HepG2 (cell line): ENCODE results near the gene PAPOLA. TPM values are rescaled to one million over a fixed set of nuclear protein-coding genes. Genes with fewer than 3 reads are reported as not detected.

Experiments used
- ATAC-seq: fragments of 200-7000 bp; cut with Tn5 transposase; 3 replicates; pipeline ENCODE4 v1.9.1; 2020; ENCODE audit warnings: mild to moderate bottlenecking, moderate library complexity
- BruUV-seq: library from RNA; stranded (reverse); fragments of 400-500 nt; replicated peaks from 2 replicates; lab custom pipeline; 2021; lab: Mats Ljungman, UMichigan
- CTCF ChIA-PET: fragments of 300-600 bp; formaldehyde crosslinking; extraction: SDS; loops from one replicate; lab custom pipeline; 2021; ENCODE audit warnings: low total read pairs, inconsistent platforms, low intra/inter-chr PET ratio; lab: Yijun Ruan, JAX
- POLR2A ChIA-PET: fragments of 350-600 bp; sonication (Branson Sonifier 250); formaldehyde crosslinking; loops from one replicate; lab custom pipeline; 2020; ENCODE audit warnings: antibody characterized with exemption, inconsistent platforms; lab: Yijun Ruan, JAX
- DNase-seq: peaks from one replicate; pipeline ENCODE4 v3.0.0-alpha.2; 2015; ENCODE audit warnings: low spot score
- FAIRE-seq: peaks from 3 replicates; lab custom pipeline; 2011; peaks lifted over from hg19 to GRCh38; lab: Jason Lieb, UNC
- H2AFZ ChIP-seq: one replicate; pipeline ENCODE4 v1.6.1; 2011; ENCODE audit warnings: low read length, inconsistent platforms
- H3K27ac ChIP-seq: fragments of 300-600 bp; 3 replicates; pipeline ENCODE4 v1.8.0; 2011; ENCODE audit warnings: mixed run types, mild to moderate bottlenecking, mixed read lengths, low read length, inconsistent platforms; ENCODE audit not compliant: insufficient read depth; ENCODE audit errors: extremely low read length
- H3K27me3 ChIP-seq, 2 experiments: fragments of 200-600 bp in 1 of 2; 2 replicates in 1 of 2; 3 replicates in 1 of 2; pipeline versions ENCODE4 v1.6.0 to v1.8.0; 2011; ENCODE audit warnings: low read length in 2 of 2, mild to moderate bottlenecking in 2 of 2, moderate library complexity in 2 of 2, inconsistent platforms in 1 of 2; ENCODE audit not compliant: insufficient read depth in 2 of 2, control insufficient read depth in 1 of 2
- H3K36me3 ChIP-seq, 2 experiments: fragments of 200-600 bp in 1 of 2; replicated peaks in 1 of 2; 2 replicates in 1 of 2; 3 replicates in 1 of 2; pipeline versions ENCODE4 v1.5.1 to v1.8.0; 2011; ENCODE audit warnings: low read length in 2 of 2, inconsistent platforms in 1 of 2; ENCODE audit not compliant: insufficient read depth in 2 of 2, control insufficient read depth in 1 of 2
- H3K4me1 ChIP-seq: 2 replicates; pipeline ENCODE4 v1.5.1; 2012; ENCODE audit warnings: low read length, inconsistent platforms; ENCODE audit not compliant: insufficient read depth
- H3K4me2 ChIP-seq: 2 replicates; pipeline ENCODE4 v1.6.0; 2011; ENCODE audit warnings: low read depth, low read length, inconsistent platforms
- H3K4me3 ChIP-seq, 3 experiments: fragments of 200-600 bp in 1 of 3; sonication (generic), shearing (Covaris generic) in 1 of 3; replicated peaks in 1 of 3; 2 replicates each; pipeline ENCODE4 v1.5.1; 2011 to 2016; ENCODE audit warnings: low read length in 3 of 3, inconsistent platforms in 2 of 3, low read depth in 2 of 3, mild to moderate bottlenecking in 2 of 3, control low read depth in 1 of 3, mixed read lengths in 1 of 3; ENCODE audit not compliant: insufficient read depth in 1 of 3
- H3K79me2 ChIP-seq: one replicate; pipeline ENCODE4 v1.6.1; 2011; ENCODE audit warnings: low read length, inconsistent platforms; ENCODE audit not compliant: insufficient read depth
- H3K9ac ChIP-seq: 2 replicates; pipeline ENCODE4 v1.6.0; 2011; ENCODE audit warnings: mild to moderate bottlenecking, low read depth, low read length, inconsistent platforms; ENCODE audit not compliant: insufficient read depth
- H3K9me3 ChIP-seq: 2 replicates; pipeline ENCODE4 v1.5.1; 2012; ENCODE audit warnings: mild to moderate bottlenecking, low read length
- H4K20me1 ChIP-seq: 2 replicates; pipeline ENCODE4 v1.6.0; 2011; ENCODE audit warnings: inconsistent platforms, mild to moderate bottlenecking, low read length, moderate library complexity; ENCODE audit not compliant: insufficient read depth
- CBX5 ChIP-seq: sonication (generic); formaldehyde crosslinking; IDR thresholded peaks from 2 replicates; pipeline ENCODE4 v1.4.0; 2020; ENCODE audit warnings: missing genetic modification reagents, borderline replicate concordance
- CSRNP1 ChIP-seq: sonication (generic); formaldehyde crosslinking; IDR thresholded peaks from 2 replicates; pipeline ENCODE4 v1.8.1; 2023; ENCODE audit warnings: mild to moderate bottlenecking, missing genetic modification reagents
- HDAC1 ChIP-seq: sonication (generic); formaldehyde crosslinking; IDR thresholded peaks from 2 replicates; pipeline ENCODE4 v1.5.1; 2020; ENCODE audit warnings: mild to moderate bottlenecking, missing genetic modification reagents
- HES4 ChIP-seq: sonication (generic); formaldehyde crosslinking; IDR thresholded peaks from 2 replicates; pipeline ENCODE4 v1.9.0; 2021; ENCODE audit warnings: mild to moderate bottlenecking, missing genetic modification reagents, borderline replicate concordance
- IKZF4 ChIP-seq: sonication (generic); formaldehyde crosslinking; IDR thresholded peaks from 2 replicates; pipeline ENCODE4 v1.5.1; 2020; ENCODE audit warnings: borderline replicate concordance, mild to moderate bottlenecking, low read depth, missing genetic modification reagents; ENCODE audit errors: not compliant biosample characterization
- MAF1 ChIP-seq: sonication (generic); formaldehyde crosslinking; IDR thresholded peaks from 2 replicates; pipeline ENCODE4 v1.5.0; 2020; ENCODE audit warnings: missing genetic modification reagents, borderline replicate concordance
- WGBS: methylation state at CpG from one replicate; pipeline ENCODE4 v1.1.6; 2017; ENCODE audit warnings: low lambda C conversion rate; 5-methylcytosine and 5-hydroxymethylcytosine counted together
- in situ Hi-C: cut with HindIII; loops from 2 replicates; pipeline ENCODE4 v1.10.0; 2017; ENCODE audit warnings: low pct_unique_long_range_greater_than_20kb; ENCODE audit not compliant: extremely low pct_ligation_motif_present
- intact Hi-C: fragments of 100-400 bp; cut with micrococcal nuclease; formaldehyde crosslinking; loops from one replicate; pipeline ENCODE4 v1.10.0; 2022; ENCODE audit not compliant: unreplicated experiment
- polyA plus RNA-seq, 8 experiments: library from polyadenylated mRNA; depleted of rRNA in 3 of 8; stranded (reverse) in 7 of 8; unstranded in 1 of 8; fragments of >200 nt; fragmentation: Illumina TruSeq in 4 of 8; extraction: Trizol in 4 of 8; gene quantifications; 2 replicates each; pipeline versions ENCODE4 v1.2.1 to v1.2.3, GENCODE V29; 2011 to 2016; ENCODE audit warnings: low read depth in 4 of 8, missing spikeins in 1 of 8, mixed read lengths in 1 of 8; ENCODE audit not compliant: insufficient read depth in 1 of 8
- total RNA-seq, 5 experiments: library from RNA; depleted of rRNA; stranded (reverse); fragments of >200 nt; fragmentation: Illumina TruSeq; extraction: Trizol; gene quantifications; 2 replicates each; pipeline ENCODE4 v1.2.3, GENCODE V29; 2016; ENCODE audit warnings: low read depth in 1 of 5
- TF ChIP-seq, protein P1 (sequence below): sonication (generic); formaldehyde crosslinking; IDR thresholded peaks from 2 replicates; pipeline ENCODE4 v1.5.1; 2020; ENCODE audit warnings: mild to moderate bottlenecking, moderate library complexity, missing genetic modification reagents
- TF ChIP-seq, protein P2 (sequence below): sonication (generic); formaldehyde crosslinking; conservative IDR thresholded peaks from 2 replicates; pipeline ENCODE4 v1.8.0; 2022; ENCODE audit warnings: missing genetic modification reagents

Gene PAPOLA
- total and polyA plus RNA-seq, 2 of the 13 experiments (the other 11 are each of a cell fraction or from before 2014, with no cell fraction given): 103 to 151 TPM

DNA sequence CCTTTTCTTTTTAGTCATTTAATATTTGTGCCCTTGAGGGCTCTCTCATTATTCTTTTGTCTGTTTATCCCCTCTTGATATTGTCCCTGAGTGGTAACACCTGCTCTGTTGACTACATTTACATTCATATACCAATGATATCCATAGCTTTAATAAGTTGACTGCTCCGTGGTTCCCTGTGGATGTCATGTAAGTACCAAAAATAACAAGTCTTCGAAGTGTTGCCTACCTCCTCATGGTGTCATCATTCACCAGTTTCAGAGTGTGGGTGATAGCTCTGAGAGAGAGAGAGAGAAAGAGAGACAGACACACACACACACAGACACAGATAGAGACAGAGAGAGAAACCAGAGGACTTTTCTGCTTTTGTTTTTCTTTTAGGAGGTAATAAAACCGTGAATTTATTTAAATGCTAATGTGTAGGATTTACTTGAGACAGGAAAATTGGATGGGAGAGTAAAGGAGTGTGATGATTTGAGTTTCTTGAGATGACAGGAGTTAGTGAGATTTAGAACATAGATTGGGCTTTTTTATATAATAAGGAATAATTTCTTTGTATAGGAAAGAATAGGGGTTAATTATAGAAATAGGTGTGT lies 52.2 kb downstream of the PAPOLA start:
- DNase-seq (no peak), ATAC-seq (no peak), FAIRE-seq (no peak)
- ChIA-PET CTCF (no interaction called here), POLR2A (no interaction called here)
- no TSS peak for BruUV-seq
- H3K36me3 ChIP-seq: peaks cover 11 to 62% of the 10 kb centered on the region in 2 experiments
- no peaks in the 10 kb centered on the region for H3K79me2 ChIP-seq
- no peak overlapping the region for H3K4me2 ChIP-seq
- H2AFZ ChIP-seq: no peak overlapping the region
- H3K27ac ChIP-seq: no peak overlapping the region
- no peaks in the 10 kb centered on the region for H3K4me1 ChIP-seq
- no peaks in the 10 kb centered on the region for H3K27me3 ChIP-seq
- in situ Hi-C loops: no loop called here
- no peak overlapping the region for H3K9ac ChIP-seq
- no peaks in the 10 kb centered on the region for H4K20me1 ChIP-seq
- WGBS: 96% methylated on average over 3 of the region's 3 CpGs
- intact Hi-C loops: no loop called here
- H3K9me3 ChIP-seq: no peaks in the 10 kb centered on the region
- TF ChIP-seq, protein P1, sequence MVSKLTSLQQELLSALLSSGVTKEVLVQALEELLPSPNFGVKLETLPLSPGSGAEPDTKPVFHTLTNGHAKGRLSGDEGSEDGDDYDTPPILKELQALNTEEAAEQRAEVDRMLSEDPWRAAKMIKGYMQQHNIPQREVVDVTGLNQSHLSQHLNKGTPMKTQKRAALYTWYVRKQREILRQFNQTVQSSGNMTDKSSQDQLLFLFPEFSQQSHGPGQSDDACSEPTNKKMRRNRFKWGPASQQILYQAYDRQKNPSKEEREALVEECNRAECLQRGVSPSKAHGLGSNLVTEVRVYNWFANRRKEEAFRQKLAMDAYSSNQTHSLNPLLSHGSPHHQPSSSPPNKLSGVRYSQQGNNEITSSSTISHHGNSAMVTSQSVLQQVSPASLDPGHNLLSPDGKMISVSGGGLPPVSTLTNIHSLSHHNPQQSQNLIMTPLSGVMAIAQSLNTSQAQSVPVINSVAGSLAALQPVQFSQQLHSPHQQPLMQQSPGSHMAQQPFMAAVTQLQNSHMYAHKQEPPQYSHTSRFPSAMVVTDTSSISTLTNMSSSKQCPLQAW: no peak
- TF ChIP-seq, protein P2, sequence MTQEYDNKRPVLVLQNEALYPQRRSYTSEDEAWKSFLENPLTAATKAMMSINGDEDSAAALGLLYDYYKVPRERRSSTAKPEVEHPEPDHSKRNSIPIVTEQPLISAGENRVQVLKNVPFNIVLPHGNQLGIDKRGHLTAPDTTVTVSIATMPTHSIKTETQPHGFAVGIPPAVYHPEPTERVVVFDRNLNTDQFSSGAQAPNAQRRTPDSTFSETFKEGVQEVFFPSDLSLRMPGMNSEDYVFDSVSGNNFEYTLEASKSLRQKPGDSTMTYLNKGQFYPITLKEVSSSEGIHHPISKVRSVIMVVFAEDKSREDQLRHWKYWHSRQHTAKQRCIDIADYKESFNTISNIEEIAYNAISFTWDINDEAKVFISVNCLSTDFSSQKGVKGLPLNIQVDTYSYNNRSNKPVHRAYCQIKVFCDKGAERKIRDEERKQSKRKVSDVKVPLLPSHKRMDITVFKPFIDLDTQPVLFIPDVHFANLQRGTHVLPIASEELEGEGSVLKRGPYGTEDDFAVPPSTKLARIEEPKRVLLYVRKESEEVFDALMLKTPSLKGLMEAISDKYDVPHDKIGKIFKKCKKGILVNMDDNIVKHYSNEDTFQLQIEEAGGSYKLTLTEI (CRISPR knock-in tag): no peak
- TF ChIP-seq CSRNP1 (CRISPR knock-in tag): no peak
- no peak for TF ChIP-seq CBX5 (CRISPR knock-in tag)
- TF ChIP-seq MAF1 (CRISPR knock-in tag): no peak
- TF ChIP-seq IKZF4: no peak
- no peak for TF ChIP-seq HDAC1 (CRISPR knock-in tag)
- no peak for TF ChIP-seq HES4 (CRISPR knock-in tag)
- no peak overlapping the region for H3K4me3 ChIP-seq
